IPS DF 19.7 (cell line): ENCODE measurements around the gene IL19.
"Not testable (repeated sequence)": the region's sequence is repeated elsewhere in the genome, so short reads cannot be mapped to it uniquely, and the experiment has no call there.

Experiments used
- DNase-seq: peaks from one replicate; pipeline ENCODE4 v3.0.0-alpha.2; 2013; ENCODE audit warnings: low read depth, low spot score

Gene IL19

DNA sequence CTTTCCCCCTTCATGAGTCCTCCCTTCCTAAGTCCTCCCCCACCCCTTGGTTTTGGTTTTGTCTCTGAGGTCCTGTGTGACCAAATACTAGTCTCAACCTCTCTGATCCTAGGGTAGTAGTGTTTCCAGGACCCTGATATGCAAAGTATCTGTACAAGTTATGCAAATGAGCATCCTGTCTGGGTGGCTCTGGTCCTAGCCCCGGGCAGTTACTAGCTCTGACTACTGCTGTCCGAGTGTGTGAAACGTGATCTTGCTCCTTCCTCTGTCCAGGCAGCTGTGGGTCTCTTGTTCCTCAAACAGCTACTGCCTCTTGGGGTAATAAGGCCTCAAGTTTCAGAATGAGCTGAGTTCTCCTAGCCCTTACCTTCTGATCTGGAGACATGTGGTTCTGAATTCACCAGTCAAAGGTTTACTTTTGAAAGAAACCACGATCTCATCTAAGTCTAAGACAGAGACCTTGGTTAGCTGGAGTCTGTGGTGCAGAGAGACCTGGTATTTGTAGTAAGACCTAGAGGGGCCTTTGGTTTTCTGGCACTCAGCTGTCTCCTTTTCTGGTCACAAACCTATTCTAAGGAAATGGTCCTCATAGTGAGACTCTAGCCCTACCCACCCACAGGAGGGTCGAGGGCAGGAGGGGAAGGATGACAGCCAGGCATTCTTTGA, 31.0 kb upstream of the IL19 start:
- DNase-seq: no peak

DNA sequence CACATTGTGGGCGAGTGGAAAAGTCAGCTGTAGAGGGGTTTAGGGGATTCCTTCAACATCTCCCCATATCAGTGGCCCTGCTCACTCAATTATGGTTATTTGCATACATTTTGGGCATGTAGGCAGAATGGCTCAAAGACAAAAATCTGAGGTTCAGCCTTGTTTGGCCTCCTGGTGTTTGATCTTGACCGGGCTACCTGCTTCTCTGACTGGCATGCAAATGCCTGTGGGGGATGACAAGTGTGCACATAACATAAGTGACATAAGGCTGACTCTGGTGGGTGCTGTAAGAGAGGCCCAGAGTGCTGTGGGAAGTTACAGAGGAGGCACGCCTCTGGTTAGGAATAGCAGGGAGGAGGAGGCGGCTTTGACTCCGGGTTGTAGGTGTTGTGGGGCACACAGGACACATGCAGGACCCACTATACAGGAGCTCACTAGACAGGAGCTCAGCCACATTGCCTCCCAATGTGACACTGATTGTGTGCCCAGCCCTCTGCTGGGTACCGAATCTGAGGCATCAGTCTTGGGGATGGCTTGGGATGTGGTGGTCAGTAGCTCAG, 29.4 kb upstream of the IL19 start:
- no peak for DNase-seq

GRCh38 chr1:206742719-206743383, 27.7 kb upstream of the IL19 start:
- no peak for DNase-seq

DNA sequence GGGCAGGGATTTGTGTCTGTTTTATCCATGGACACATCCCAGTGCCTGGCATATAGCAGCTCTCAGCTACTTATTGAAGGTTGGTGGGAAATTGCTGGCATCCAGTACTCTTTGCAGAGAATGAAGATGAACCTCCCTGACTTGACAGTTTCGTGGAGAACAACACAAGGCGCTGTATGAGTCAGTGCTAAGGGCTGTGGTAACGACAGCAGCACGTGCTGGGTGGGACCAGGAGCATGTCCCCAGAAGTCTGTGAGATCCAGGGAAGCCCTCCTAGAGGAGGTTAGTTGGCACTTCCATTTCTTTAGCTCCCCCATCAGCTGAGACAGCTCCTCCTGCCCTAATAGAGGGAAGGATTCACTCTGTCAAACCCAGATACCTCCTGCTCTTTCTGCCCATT, 25.9 kb upstream of the IL19 start:
- DNase-seq: no peak

DNA sequence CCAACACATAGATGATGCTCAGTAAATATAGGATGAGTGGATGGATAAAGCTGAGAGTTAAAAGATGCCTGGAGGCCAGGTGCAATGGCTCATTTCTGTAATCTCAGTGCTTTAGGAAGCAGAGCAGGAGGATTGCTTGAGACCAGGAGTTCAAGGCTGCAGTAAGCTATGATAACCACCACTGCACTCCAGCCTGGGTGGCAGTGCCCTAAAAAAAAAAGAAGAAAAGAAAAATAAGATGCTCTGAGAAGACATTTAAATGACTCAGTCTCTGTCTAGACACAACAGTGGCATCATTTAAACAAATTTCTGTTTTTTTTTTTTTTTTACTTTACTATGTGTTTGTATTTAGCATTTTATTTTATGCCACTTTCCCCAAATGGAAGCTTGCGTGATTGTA, 25.3 kb upstream of the IL19 start:
- no peak for DNase-seq

DNA sequence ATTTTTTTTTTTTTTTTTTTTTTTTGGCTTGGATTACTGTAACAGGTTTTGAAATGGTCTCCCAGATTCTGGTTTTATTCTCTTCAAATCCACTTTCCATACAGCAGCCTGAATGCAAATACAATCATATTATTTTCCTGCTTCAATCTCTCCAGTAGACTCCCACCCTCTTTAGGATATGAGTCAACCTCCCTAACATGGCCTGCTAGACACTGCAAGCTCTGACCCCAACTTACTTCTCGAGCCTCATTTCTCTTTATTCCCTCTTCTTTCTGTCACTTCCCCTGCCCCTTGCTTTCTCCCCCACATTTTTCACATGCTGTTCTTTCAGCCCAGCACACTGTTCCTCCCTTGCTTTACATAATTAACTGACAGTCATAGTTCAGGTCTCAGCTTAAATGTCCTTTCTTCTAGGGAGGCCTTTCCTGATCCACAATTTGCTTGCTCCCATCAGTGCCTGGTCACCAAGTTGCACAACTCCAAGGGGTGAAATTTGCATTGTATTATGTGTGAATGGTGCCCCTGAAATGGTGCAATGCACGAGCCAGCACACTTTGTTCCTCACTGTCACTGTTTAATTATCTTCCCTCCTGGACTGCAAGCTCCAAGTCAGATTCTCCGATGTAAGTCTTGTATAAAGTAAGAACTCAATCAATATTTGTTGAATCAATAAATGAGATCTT, 22.1 kb upstream of the IL19 start:
- DNase-seq: no peak

GRCh38 chr1:206751891-206752290, 18.7 kb upstream of the IL19 start:
- no peak for DNase-seq

GRCh38 chr1:206752481-206752880, 18.1 kb upstream of the IL19 start:
- DNase-seq: no peak

DNA sequence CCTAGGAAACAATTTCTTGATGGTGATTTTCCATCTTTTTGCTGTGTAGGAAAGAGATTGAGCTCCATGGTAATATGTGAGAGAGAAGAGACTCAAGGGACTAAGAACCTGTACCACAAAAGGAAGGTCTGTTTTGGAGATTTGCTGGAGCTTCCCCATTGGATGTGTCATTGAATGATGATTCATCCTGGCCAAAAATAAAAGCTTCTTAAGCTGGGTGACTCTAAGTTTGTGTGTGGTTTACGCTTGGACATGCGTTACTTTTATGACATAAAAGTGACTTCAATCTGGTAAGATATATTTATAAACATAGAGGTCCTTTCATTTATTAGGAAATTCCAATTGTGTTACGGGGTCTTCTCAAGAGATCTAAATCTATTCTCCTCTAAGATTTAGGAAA, 17.4 kb upstream of the IL19 start:
- no peak for DNase-seq

DNA sequence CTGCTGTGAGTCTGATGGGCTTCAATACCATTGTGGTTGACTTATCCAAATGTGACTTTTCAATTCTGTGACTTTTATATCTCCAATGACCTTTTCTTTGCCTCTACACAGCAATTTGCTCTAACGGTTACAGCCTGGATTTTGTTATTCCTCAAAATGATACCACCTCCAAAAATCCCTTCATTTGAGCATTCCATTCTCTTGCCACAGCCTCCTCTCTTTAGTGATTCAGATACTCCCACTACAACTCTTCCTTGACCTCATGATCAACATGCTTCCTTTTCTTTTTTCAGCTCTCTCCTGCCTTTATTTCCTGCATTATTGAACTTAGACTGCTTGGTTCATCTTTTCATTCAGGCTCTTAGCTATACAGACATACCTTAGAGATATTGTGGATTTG, 16.6 kb upstream of the IL19 start:
- DNase-seq: no peak

DNA sequence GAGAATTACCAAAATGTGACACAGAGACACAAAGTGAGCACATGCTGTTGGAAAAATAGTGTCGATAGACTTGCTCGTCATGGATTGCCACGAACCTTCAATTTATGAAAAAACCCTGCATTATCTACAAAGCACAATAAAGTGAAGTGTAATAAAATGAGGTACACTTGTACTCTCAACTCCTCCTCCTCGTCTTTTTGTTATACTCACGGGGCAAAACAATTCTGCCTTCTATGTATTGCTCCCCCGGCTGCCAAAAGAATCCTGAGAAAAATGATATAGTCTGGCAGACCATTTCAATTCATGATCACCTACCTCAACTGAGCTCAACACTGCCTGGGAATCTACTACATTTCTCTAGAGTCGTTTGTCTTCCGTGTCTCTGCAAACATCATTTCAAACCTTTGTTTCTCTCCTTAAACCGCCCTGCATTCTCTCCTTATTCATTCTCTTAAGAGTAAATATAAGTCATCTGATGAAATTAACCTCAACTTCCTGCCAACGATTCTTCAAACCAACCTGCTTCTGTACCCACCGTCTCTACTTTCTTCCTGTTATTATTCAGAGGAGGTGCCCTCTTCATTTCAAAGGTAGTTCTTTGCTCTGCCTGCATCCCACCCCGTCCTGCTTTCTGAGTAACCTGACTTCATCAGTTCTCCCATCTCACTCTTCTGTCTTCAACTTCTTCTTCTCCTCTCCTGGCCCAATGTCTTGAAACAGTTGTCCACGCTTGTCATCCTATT, 12.9 kb upstream of the IL19 start:
- no peak for DNase-seq

DNA sequence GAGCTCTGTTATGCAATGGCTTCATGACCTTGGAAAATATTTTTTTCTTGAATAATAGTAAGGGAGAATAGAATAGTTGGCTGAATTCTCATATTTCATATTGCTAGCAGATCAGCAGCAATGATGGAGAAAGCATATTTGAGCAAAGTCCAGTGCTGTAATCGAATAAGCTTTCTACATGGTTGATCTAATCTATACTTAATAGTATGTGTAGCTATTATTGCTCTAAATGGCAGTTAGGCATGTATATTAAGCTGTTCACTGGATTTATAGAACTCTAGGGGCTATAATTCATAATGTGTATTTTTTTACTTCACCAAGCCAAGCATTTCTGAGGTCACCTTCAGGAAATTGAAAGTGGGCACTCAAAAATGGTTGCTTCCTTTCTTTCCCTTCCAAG, 10.0 kb upstream of the IL19 start:
- no peak for DNase-seq

DNA sequence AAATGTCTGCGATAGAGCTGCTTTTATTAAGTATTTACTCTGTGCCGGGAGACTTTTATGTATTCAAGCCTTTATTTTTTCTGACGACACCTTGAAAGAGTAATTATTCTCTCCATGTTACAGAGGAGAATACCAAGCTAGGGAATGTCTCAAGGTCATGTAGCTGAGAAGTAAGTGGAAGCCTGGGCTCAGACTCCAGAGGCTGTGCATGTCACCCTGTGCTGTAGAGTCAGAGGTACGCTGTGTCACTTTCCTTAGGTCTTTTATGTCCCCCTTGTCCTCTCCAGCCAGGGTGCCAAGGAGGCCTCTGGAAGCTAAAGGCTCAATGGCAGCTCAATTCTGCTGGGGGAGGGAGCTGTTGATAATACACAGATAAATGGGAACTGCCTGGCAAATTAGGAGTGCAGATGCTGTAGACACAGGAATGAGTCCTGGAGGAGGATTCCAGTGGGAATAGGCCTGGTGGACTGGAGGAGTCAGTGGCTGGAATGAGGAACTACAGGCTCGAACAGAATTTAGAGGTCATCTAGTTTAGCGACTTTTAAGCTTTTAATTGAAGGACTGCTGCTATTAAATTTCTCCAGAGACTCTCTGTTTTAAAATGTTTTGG, 9.3 kb upstream of the IL19 start:
- DNase-seq: no peak

- DNase-seq: not testable (repeated sequence)
Observed at GRCh38 chr1:206762741-206763364, 7.7 kb upstream of the IL19 start.

DNA sequence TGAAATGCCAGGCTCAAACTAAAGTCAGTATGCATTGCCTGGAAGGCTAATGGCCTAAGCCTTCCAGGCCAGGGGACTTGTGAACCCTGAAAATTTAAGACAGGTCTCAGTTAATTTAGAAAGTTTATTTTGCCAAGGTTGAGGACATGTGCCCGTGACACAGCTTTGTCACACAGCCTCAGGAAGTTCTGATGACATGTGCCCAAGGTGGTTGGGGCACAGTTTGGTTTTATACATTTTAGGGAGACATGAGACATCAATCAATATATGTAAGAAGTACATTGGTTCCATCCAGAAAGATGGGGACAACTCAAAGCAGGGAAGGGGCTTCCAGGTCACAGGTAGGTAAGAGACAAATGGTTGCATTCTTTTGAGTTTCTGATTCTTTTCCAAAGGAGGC, 4.8 kb upstream of the IL19 start:
- DNase-seq: not testable (repeated sequence)

DNA sequence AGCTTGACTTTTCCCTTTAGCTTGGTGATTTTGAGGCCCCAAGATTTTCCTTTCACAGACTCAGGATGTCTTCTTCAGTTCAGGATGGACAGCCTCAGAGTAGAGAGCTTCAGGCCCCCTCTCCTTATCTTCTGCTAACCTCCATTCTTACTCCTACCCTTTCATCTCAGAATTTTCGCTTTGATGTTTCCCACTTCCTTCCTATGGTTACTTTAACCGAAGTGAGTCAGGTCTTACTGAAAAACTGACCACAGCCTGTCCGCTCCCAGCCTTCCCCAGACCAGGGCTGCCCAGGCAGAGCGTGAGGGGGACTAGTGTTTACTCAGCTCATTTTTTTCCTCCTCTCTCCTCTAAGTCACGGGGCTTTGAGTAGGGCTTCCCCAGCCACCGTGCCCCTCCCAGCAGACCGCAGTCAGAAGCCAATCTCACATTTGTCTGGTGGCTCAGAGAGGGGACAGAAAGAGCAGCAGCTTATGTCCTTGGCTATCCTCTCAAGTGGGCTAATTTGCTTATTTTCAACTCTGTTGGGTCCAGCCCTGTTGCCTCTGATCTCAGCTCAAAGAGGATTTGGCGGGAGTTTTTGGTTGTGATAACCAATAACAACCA, 4.2 kb upstream of the IL19 start:
- DNase-seq: no peak

DNA sequence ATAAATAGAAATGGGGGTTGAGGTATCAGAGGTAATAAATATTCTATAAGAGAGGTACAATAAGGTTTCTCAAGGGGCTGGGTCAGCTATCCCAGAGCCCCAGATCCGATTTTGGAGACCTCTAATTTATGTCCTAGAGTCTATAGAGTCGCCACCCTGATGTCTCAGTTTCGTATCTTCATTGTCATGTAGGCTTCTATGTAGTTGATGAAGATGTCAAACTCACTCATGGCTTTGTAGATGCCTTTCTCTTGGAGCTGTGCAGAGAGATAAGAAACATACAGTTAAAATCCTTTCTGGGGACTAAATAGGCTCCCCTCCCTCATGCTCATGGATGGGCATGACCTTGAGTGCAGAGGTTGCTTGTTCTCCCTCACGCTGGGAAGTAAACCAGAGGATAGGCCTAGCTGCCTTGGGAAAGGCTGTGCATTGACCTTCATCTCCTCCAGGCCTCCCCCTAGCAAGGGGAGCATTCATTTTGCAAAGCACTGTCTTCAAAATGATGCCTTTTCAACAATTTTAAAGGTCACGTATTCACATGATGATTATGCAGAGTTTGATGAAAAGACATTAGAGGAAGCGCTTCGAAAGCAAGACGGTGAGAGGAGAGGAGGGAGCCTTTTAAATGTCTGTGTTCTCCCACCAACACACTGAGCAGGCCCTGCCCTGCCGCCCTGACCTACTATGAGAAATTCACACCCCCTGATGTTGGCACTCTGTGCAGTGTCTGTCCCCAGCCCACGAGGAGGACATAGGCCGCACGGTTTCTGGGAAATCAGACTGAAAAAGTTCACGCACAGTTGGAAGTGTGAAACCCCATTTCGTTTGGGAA, 1.9 kb upstream of the IL19 start:
- no peak for DNase-seq

DNA sequence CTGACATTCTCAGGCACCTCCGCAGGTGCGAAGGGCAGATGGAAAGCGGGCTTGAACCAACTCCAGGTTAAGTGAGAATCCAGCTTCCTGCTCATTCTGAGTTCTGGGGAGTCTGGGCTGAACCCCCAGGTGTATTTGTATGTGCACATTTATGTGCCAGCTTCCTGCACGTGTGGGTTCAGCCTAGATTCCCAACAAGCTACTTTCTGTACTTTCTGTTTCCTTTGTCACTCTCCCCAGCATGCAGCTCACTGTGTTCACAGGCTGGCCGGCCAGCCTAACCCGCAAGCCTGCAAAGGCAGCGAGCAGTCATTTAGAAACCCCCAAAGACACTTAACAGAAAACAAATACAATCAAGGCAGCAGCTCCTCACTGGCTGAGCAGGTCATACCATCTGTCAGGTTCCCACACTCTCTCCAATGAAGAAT, 1.3 kb upstream of the IL19 start:
- DNase-seq: no peak

DNA sequence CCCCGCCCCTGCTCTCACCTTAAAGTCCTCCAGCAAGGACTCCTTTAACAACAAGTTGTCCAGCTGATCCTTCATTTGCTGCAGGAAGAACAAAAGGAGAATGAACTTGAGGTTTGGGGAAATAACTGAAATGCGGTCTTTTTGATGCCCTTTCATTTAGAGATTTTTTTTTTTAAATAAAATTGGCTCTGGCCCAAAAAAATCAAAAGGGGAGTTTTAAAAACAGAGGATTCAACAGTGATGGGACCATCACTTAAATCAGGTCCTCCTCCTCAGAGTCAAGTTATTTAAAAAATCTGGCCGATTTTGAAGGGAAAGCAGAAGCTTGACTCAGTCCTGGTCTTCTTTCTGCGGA, 742 bp downstream of the IL19 start:
- DNase-seq: no peak
